RWPE1 (cell line): ENCODE data around the gene PEX19.
A peak's percentile ranks its signal among the peaks of the same experiment; 100 is the strongest.
"Not testable (repeated sequence)": the region's sequence is repeated elsewhere in the genome, so short reads cannot be mapped to it uniquely, and the experiment has no call there.

ENCODE experiments used
- CTCF ChIA-PET: fragments of 350-600 bp; sonication (Branson Sonifier 250); formaldehyde crosslinking; extraction: SDS; loops from one replicate; lab custom pipeline; 2021; lab: Yijun Ruan, JAX
- POLR2A ChIA-PET: fragments of 400-600 bp; formaldehyde crosslinking; extraction: SDS; loops from one replicate; lab custom pipeline; 2020; ENCODE audit warnings: antibody characterized with exemption; ENCODE audit not compliant: low non-redundant PET; lab: Yijun Ruan, JAX
- DNase-seq: peaks from one replicate; pipeline ENCODE4 v3.0.0; 2012; ENCODE audit warnings: low spot score
- H3K27ac ChIP-seq: fragments of 450-650 bp; 2 replicates; pipeline ENCODE4 v1.5.1; 2017
- CTCF ChIP-seq: fragments of 450-650 bp; conservative IDR thresholded peaks from 2 replicates; pipeline ENCODE4 v1.5.1; 2017; ENCODE audit warnings: low read depth, mild to moderate bottlenecking

The PEX19 gene

GRCh38 chr1:160300173-160300572, 15.2 kb upstream of the PEX19 start:
- POLR2A ChIA-PET, result no interaction called here
- DNase-seq, result no peak

GRCh38 chr1:160296036-160296435, 11.1 kb upstream of the PEX19 start:
- no peak overlapping the region for H3K27ac ChIP-seq
- DNase-seq, result no peak
- ChIA-PET CTCF (no interaction called here), POLR2A (no interaction called here)
- no peak for TF ChIP-seq CTCF

More at GRCh38 chr1:160300173-160300572, 15.2 kb upstream of the PEX19 start:
- TF ChIP-seq CTCF, result no peak
- CTCF ChIA-PET, result interaction anchor here (1.6 kb wide), 1 partner anchor 9 kb away, joined by 6 read pairs; no protein-coding TSS in a partner anchor
- no peak overlapping the region for H3K27ac ChIP-seq

GRCh38 chr1:160293020-160293968, 8.4 kb upstream of the PEX19 start:
- no peak overlapping the region for H3K27ac ChIP-seq
- TF ChIP-seq CTCF, result no peak
- DNase-seq, result no peak
- ChIA-PET POLR2A (no interaction called here), CTCF (interaction anchor here (0.6 to 3.1 kb wide), 3 partner anchors 100 to 165 kb away, joined by 3 to 30 read pairs (median 4); no protein-coding TSS in a partner anchor)

- DNase-seq, result peak; percentile 71
- POLR2A ChIA-PET, result interaction anchor here (0.5 kb wide), 1 partner anchor 55 kb away, joined by 5 read pairs; no protein-coding TSS in a partner anchor
- H3K27ac ChIP-seq, result no peak overlapping the region
- CTCF ChIA-PET, result interaction anchor here (0.5 to 3.1 kb wide), 38 partner anchors 8 to 1812 kb away, joined by 3 to 30 read pairs (median 4); partner anchors contain the start of gene IGSF8
- peak; percentile 82 for TF ChIP-seq CTCF
Measured at GRCh38 chr1:160291248-160292220, 6.6 kb upstream of the PEX19 start.

- POLR2A ChIA-PET, H3K27ac ChIP-seq, DNase-seq: not testable (repeated sequence)
- CTCF ChIA-PET, result interaction anchor here (0.8 to 2.3 kb wide), 2 partner anchors 22 to 186 kb away, joined by 4 to 8 read pairs; no protein-coding TSS in a partner anchor
Measured at GRCh38 chr1:160287769-160288168, 2.8 kb upstream of the PEX19 start.

GRCh38 chr1:160285506-160285905, 573 bp upstream of the PEX19 start:
- CTCF ChIA-PET, result interaction anchor here (1.0 kb wide), 1 partner anchor 102 kb away, joined by 3 read pairs; no protein-coding TSS in a partner anchor
- no peak for TF ChIP-seq CTCF
- POLR2A ChIA-PET, result no interaction called here
- no peak for DNase-seq
- peak overlapping the region; percentile 78 for H3K27ac ChIP-seq
